ENCODE data around the gene FGF13.

- TF ChIP-seq CTCF (IDR thresholded peaks at IDR 0.05), result no peak
- TF ChIP-seq EZH2 (IDR thresholded peaks at IDR 0.05; ENCODE audit: borderline replicate concordance, insufficient read depth, low read depth, low read length, poor library complexity, severe bottlenecking), result no peak
Measured at GRCh38 chrX:138709886-138710791, 1.4 kb downstream of the FGF13 start.
